ENCODE data around the gene KHDC4.

Gene KHDC4

DNA sequence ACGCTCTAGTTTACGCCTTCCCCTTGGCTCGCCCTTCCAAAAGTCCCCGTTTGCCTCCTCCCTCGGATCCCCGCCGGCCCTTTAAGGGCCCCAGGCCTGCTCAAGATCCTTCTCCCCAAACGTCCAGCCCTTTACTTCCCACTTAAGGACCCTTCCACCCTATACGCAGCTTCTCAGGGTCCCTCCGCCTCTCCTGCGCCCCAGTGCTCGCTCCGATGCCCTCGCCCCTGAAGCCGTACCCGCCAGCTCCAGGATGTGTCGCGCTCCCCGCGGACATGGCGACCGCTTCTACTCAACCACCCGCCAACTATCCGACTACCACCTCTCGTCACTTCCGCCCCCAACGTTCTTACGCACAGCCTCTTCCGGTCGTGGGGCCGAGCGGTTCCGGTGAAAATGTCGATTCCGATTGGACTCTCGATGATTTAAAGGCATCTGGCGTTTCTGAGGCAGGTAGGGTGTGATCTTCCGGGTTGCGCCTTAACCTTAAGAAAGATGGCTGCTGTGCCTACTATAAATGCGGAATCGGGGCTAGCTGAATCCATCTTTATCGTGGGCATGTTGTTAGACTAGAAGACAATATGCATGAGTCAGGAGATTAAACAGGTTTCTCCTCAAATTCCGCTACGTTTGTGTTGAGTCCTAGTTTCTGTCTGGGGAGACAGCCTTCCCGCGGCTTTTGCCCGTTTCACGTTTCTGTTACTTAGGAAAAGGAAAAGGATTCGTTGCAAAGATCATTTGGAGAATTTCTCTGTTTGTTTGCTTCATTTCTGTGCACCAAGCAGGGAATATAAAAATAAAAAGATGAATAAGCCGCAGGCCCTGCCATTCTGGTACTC, at the start of gene KHDC4:
KHDC4 (minus strand) TSS at position 317 of the 839 bp plus-strand sequence; CDS start at position 277, 40 bp downstream.
- peak; percentile 93 for DNase-seq

DNA sequence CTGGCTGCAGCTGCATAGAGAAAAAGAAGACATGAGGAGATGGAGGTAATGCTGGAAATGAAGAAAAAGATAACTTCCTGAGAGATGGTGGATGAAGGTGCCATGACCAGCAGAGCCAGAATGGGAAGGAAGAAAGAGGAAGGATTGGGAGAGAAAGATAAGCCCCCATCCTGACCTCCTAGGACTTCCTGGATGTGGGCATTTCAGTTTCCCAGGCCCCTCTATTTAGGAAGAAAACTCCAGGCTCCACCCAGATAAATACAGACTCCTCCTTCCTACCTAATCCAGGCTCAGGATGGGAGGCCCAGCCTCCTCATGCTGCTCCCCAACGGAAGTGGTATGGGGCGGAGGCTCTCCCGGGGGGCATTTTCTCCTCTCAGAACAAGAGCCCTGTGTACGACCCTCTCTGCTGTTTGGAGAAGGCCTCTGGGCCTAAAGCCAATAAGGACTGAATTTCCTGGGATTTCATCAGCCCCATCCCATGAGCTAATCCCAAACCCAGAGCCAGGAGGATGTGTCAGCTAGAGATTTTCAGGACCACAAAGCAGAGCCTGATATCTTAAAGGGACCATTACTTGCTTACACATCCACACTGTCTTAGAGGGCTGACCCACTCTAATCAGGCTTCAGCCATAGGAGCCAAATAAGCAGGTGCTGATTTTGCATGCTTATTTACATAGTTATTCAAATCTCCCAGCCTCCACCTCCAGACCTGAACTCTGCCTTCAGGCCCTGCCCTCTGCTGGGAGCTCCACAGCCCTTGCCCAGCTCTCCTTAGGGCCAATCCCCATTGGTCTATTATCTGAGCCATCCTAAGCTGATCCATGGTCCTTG, 49.2 kb upstream of the KHDC4 start:
- DNase-seq = no peak

DNA sequence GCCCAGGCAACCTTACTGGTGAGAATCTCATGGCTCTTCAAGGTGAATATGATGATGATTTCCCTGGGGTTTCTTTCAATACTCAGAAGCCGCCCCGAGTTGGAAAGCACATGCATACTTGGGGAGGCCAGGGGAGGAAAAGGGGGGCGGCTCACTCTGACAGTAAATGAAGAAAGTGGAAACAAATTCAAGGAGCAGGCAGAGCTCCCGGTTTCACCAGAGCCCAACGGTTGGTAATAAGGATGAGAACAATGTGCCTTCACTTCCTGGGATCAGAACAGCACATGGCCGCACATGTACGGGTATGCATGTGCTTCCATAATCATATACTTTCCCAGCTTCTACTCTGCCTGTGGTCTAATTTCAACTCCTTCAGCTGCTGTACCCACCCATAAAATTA, 47.9 kb upstream of the KHDC4 start:
- DNase-seq = no peak

DNA sequence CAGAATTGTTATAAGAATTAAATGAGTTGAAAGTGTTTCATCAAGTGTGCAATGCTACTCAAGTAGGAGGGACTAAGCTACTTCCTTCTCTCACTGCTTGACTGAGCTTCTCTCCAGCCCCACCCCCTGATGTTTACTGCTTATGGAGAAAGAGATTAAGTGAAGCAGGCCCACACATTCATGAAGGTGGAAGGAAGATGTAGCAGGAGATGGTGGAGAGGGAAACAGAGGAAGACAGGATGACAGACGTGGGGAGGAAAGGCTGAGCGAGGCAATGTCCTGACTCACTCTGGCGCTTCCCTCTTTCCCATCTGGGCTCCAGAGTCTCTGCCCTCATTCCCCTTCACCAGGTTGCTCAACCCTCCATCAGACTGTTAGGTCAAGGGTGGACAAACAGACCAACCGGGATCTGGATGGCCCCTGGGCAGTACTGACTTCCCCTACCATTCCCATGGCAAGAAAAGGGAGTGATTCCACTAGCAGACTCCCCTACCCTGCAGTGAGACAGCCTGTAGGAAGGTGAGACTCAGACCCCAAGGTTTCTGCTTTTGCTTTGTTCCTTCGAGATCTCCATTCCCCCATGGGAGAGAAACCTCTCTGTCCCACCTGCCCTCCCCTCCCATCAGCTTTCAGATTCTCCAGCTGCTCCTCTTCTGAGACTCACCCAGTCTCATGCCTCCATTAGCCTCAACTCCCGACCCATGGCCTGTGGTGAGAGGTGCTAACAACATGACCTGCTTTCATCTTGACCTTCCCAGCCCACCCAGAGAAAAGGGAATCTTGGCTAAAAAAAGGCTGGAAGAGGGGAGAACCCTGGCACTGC, 47.3 kb upstream of the KHDC4 start:
- no peak for DNase-seq

DNA sequence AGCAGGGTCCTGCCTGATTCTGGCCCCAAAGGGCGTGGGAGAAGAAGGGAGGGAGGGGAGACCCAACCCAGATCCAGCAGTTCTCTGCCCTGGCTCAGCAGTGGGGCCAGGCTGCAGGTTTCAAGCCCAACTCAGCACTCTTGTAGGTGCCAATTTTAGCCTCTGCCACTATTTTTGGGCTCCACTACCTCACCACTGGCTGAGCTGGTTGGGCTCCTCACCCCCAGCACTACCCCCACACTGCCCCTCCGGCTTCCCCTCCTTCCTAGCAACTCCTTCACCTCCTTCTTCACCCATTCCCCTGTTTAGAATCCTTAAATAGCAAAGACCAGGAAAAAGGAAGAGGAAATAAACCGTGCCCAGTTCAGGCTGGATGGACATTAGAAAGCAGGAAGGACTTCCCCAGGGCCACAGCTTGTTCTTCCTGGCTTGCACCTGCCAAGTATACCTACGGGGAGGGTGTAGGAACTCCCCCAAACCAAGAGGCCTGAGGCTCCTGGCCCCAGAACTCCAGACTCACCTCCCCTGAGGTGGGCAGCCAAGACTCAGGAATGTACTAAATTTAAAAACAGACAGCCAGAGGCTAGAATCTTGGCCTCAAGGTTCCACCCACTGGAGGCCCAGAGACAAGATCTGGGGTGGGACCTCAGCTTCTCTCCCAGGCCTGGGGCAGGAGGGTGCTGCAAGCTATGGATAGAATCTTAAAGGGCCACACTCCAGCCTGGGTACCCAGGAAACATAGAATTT, 45.6 kb upstream of the KHDC4 start:
- DNase-seq = no peak

DNA sequence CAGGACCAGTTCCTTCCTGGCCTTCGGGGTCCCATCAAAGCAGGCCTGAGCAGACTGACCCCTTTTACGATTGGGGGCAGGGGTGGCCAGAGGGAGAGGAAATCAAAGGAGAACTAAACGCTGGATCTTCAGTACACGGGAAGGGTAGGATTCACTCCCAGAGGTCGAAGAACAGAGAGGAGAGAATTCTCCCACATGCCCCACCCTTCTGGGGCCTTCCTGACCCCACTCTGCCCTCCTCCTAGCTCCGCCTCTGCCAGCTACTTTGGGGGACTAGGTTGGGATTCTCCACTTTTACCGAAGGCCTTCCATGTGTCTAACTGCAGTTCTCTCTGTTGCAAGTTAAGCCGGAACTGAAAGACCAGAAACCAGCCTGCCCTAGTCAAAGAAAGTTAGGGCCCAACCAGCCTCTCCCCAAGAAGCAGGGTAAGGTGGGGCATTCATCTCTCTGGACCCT, 44.8 kb upstream of the KHDC4 start:
- peak; percentile 48 for DNase-seq

DNA sequence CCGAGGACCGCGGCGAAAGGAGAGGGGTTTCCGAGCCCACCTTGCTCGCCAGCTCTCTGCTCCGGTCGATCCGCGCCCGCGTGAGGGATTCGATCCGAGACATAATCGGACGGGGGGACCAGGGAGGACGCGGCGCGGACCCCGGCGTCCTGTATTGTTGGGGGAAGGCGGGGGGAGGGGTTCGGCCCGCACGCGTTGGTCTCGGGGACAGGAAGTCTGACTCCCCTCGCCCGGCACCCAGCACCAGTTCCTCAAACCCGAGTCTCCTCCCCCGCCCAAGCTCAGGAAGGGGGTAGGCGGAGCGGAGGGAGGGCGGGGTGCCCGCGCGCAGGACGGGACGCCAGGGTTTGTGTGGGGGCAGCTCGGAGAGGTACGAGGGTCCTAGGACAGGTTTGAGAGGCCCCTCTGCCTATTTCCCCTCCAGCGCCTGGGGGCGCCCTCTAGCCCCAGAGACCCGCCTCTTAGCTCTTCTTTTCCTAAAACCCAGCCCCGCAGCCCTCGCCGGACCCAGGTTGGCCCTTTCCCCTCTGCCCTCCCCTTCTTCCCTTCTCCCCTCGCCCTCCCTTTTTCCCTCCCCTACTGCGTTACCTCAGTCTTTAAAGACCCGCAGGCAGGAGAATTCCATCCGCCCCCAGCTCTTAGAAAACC, 44.2 kb upstream of the KHDC4 start, which contains the start of gene ARHGEF2:
ARHGEF2 (minus strand) TSS at position 223 of the 648 bp plus-strand sequence; CDS start at position 103, 120 bp downstream.
- peak; percentile 90 for DNase-seq

DNA sequence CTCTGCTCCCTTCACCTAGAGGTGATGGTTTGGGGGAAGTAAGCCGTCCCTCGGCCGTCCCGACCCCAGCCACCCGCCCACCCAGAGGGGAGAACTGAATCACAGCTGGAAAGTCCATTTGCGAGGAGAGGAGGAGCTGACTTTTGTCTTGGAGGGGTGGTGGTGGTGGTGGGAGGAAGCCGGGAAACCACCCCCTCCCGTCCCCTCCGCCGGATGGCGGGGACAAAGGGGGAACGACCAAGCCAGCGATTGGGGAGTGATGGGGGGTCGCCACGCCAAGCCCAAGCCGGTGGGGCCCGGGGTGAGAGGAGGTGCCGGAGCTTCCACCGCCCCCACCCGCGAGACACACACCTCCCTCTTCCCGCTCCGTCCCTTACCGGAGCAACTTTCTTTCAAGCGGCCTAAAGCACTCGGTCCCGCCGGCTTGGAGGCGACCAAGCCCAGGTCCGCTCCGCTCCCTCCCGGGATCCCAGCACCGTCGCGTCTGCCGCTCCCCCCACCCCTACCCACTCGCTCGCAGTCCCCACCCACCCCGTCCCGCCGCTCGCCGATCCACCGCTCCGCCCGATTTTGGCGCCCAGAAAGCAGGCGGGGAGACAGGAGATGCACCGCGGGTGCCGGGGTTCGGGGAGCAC, 43.6 kb upstream of the KHDC4 start:
- DNase-seq = peak; percentile 85

DNA sequence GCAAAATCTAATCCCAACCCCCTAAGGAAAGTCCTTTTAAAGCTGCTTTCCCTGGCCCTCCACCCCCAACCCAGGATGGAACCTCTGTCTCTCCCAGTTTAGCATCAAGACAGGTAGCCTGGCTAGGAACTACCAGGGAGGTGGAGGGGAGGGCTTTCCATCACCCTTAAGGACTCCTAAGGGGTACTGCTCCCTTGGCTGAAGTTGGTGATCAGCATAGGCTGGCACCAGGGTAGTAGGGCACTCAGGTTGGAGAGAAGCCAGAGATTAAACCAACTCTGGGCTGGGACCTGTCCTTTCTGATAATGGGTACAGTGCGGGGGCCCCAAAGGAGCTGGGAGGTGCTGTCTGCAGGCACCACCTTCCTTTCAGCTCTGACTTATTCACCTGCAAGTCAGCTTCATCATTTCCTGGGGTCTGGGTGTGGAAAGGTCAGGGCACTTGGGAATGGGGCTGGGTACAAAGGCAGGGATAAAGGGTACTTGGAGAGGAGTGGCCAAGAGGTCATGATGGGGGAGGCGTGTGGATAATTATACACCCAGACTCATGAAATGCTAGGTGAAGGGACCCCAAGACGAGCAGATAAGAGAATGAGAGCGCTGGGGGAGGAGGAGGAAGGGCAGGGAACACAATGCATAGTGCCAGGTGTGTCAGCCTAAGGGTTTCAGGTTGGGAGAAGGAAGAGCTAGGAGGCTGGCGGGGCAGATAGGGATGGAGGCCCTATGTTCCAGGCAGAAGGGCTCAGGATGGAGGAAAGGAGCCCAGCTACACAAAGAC, 42.9 kb upstream of the KHDC4 start:
- peak; percentile 47 for DNase-seq

DNA sequence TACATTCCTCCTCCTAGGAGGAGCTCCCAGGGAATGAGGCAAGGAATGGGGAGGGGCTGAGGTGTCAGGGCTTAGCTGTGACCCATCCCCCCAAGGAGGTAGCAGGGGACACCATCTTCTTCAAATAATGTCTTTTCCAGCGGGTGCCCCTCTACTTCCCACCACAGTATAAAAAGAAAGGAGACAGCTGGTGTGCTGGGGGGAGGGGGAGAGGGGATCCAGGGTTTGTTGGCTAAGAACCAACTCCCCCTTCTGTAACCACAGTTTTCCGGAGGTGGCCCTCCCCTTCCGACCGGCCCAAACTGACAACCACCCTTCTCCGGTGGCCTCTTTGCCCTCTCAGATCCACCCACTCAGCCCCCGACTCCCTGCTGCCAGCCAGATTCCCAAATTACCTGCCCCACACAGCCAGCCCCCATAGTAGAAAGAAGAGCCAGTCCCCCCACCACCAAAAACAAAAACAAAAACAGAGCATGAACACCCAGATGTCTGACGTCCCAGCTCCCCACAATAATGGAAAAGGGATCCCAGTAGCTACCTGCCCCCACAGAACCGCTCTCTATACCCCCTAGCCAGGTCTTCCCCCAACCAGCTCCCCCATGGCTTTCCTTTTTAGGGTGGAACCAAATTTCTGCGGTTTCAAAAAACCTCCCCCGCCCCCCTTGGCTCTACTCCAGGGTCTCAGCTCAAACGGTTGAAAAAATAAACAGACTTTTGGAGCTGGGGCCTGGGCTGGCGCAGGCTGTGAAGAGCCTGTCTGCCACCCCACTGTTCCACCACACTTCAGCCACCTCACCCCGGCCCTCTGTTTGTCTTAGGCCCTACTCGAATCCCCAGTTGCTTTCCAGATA, 42.1 kb upstream of the KHDC4 start:
- DNase-seq = peak; percentile 76

DNA sequence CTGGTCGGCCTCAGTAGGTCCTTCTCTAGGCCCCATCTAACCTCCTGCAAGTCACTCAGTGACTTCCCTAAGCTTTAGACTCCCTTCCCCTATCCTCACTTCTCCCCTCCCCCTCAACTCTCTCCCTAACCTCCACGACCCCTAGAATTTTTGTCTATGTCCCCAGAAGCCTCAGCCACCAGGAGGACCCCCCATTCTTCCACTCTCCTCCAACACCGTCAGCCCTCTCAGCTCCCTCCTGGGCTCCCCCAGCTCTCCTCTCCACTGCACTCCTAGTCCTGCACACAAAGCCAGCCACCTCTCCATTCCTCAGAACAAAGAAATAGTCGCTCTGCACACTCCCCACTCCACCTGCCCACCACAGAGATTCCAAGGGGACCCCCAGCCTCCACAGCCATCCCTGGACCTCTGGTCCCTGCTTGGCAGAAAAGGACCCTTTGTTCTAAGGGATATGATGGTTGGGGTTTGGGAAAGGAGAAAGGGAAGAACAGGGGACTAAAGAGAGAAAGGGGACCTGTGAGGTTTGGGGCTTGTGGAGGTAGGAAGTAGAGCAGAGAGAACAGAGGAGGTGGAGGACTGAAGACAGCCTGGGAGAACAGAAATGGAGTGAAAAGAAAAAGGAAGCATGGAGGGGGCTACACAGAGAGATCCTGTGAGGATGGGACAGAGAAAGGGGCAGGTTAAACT, 41.3 kb upstream of the KHDC4 start:
- no peak for DNase-seq

DNA sequence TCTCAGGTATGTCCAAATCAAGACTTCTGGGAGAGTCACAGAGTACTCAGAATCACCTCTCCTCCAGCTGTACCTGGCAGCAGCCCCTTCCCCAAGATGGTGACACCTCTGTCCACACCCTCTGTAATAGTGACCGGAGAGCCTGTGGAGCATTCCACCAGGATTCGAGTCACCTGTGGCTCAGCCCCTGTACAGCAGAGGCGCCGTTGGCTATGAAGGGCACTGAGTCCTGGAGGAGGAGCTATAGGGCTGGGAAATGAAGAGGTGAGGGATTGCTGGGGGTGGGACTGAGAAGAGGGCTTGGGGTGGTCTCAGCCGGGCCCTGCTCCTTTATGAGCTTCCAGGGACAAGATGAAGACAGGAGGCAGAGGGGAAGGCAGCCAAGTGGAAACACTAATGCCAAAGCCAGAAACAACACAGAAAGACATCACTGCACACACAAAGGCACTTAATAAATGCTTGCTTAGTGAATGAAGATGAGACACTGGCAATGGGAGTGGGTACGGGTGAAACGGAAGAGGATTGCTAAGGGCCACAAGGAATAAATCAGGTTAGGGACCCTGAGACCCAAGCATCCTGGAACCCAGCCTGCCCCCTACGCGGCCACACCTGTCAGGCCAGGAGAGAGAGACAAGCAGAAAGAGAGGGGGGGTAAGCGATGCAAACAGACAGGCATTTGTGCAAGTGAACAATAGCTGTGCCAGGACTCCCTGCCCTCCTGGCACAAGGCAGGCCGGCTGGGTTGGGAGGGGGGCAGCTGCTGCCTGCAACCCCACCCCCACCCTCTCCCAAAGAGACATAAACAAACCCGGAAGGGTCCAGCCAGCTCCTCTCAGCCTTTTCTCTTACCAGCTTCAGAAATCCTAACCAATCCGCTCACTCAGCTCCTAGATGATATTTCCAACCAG, 40.2 kb upstream of the KHDC4 start:
- no peak for DNase-seq

DNA sequence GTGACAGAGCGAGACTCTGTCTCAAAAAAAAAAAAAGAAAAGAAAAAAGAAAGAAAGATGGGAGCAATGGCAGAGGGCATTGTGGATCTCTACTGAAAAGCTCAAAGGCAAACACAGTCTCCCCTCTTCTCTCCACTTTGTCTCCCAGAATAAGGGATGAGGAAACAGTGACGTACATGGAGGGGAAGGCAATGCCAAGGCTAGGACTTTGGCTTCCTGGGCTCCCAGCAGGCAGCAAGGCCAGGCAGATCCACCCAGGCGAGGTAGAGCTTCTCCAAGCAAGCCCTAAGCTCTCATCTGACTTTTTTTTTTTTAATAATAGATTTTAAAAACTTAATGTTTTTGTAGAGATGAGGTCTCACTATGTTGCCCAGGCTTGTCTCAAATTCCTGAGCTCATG, 39.5 kb upstream of the KHDC4 start:
- DNase-seq = no peak

DNA sequence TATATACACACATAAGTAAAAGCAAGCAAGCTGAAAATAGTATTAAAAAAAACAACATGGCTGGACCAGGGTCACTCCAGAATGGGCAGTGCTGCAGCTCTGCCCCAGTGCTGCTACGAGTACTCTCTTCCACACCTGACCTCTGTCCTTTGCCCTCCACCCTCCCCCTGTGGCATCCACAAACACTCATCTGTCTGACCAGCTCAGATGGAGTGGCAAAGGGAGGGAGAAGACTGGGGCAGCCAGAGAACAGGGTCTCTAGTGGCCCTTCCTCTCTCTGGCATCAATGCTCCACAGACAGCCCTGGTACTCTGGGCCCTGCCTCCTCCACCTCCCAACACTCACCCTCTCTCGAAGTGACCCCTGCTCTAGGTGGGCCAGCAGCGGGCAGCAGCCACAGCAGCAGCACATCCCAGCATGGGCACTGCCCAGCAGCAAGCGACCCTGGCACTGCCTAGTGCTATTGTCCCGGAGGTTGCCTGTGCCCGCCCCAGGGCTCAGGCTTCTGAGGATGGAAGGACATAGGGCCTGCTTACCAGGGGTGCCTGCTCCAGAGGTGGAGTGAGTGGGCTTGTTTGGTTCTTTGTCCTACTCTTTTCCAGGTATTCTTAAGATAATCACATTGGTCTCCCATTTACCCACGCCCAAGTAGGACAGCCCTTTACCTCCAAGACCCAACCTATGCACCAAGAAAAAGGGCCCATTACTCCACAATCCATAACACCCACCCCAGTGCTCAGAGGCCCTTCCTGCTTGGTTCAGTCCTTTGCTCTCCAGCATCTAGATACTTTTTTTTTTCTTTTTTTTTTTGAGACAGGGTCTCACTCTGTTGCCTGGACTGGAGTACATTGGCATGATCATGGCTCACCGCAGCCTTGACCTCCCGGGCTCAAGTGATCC, 37.9 kb upstream of the KHDC4 start:
- DNase-seq = no peak

DNA sequence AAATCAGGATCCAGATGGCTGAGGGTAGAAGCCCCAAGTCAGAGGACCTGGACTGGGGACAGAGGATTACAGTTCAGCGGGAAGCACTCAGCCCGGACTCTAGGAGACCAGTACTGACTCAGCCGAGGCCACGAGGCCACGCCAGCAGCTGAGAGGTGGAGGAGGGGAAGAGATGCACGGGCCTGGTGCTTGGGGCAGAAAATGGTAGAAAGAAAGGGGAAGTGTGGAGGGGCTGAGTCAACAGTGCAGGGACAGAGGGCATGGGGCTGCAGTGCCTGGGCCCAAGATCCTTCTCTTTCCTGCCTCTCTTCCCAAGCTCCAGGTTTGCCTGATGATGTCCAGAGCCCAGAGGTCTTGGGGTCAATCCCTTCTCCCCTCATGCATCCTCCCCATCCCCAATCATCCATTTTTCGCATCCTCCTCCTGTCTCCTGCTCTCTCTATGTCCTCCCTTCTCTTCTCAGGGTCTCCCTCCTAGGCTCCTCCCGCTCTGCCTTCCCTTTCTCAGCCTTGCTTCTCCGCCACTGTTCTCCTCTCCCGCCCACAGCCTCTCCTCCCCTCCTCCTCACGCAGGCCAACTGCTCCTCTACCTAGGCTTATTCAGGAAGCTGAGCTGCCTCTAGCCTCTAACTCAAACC, 36.4 kb upstream of the KHDC4 start:
- DNase-seq = peak; percentile 55

DNA sequence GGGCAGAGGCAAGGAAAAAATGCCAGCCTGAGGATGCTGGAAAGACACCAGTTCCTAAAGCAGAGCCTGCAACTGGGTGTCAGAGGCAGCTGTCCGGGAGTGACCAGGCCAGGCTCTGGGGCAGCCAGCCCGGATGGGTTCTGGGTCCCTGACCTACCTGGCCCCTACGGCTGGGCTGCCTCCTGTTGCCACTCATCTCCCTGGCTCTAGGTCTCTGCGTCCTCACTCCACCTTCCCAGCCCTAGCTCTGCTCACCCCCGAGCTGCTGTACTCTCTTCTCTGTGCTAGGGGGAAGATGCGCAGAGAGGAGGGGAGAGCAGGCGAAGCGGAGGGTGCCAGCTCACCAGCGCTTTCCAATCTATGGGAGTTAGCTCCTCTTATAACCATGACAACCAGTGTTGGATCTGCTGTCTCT, 35.2 kb upstream of the KHDC4 start:
- DNase-seq = no peak
